Endothelial cell of umbilical vein (primary cell): ENCODE results near the gene OLFML2B. TPM values are rescaled to one million over a fixed set of nuclear protein-coding genes. Genes with fewer than 3 reads are reported as not detected.

ENCODE experiments used
- BruUV-seq: library from RNA; stranded (reverse); fragments of 400-500 nt; replicated peaks from 2 replicates; lab custom pipeline; 2021; lab: Mats Ljungman, UMichigan
- CTCF ChIA-PET: fragments of 300-600, 350-600 bp; sonication (Branson Sonifier 250); formaldehyde crosslinking; loops from one replicate; lab custom pipeline; 2021; ENCODE audit warnings: antibody characterized with exemption, inconsistent platforms; lab: Charles Lee
- POLR2A ChIA-PET: fragments of 300-600, 350-600 bp; sonication (Branson Sonifier 250); formaldehyde crosslinking; loops from one replicate; lab custom pipeline; 2021; ENCODE audit warnings: antibody characterized with exemption, inconsistent platforms; lab: Charles Lee
- DNase-seq: peaks from one replicate; pipeline ENCODE4 v3.0.0-alpha.2; 2011; ENCODE audit warnings: low read depth, low spot score
- FAIRE-seq: peaks from 2 replicates; lab custom pipeline; 2011; peaks lifted over from hg19 to GRCh38; lab: Jason Lieb, UNC
- H2AFZ ChIP-seq: 2 replicates; pipeline ENCODE4 v1.6.0; 2012; ENCODE audit warnings: low read depth, low read length, control low read depth, inconsistent platforms
- H3K27ac ChIP-seq: 2 replicates; pipeline ENCODE4 v1.5.1; 2011; ENCODE audit warnings: low read depth, mild to moderate bottlenecking, control low read depth, low read length, moderate library complexity; ENCODE audit not compliant: insufficient read depth
- H3K27me3 ChIP-seq, 2 experiments: 2 replicates each; pipeline versions ENCODE4 v1.6.0 to v1.6.1; 2011; ENCODE audit warnings: low read length in 2 of 2, mixed read lengths in 1 of 2; ENCODE audit not compliant: control insufficient read depth in 2 of 2, insufficient read depth in 2 of 2
- H3K36me3 ChIP-seq, 2 experiments: 2 replicates in 1 of 2; 3 replicates in 1 of 2; pipeline ENCODE4 v1.5.1; 2011; ENCODE audit warnings: low read length in 2 of 2, mild to moderate bottlenecking in 1 of 2, moderate library complexity in 1 of 2; ENCODE audit not compliant: control insufficient read depth in 2 of 2, insufficient read depth in 2 of 2; ENCODE audit errors: extremely low read depth in 1 of 2
- H3K4me1 ChIP-seq: 3 replicates; pipeline ENCODE4 v1.5.1; 2011; ENCODE audit warnings: mild to moderate bottlenecking, low read length; ENCODE audit not compliant: control insufficient read depth, insufficient read depth; ENCODE audit errors: extremely low read depth
- H3K4me2 ChIP-seq: 2 replicates; pipeline ENCODE4 v1.6.1; 2011; ENCODE audit warnings: low read length, control low read depth, mixed read lengths; ENCODE audit not compliant: insufficient read depth
- H3K4me3 ChIP-seq, 3 experiments: fragments of 200-600 bp in 1 of 3; sonication (generic), shearing (Covaris generic) in 1 of 3; replicated peaks in 1 of 3; 2 replicates each; pipeline ENCODE4 v1.5.1; 2011 to 2016; ENCODE audit warnings: control low read depth in 3 of 3, low read length in 3 of 3, mild to moderate bottlenecking in 2 of 3, inconsistent platforms in 1 of 3, low read depth in 1 of 3, moderate library complexity in 1 of 3; ENCODE audit not compliant: insufficient read depth in 1 of 3
- H3K79me2 ChIP-seq: 2 replicates; pipeline ENCODE4 v1.6.0; 2012; ENCODE audit warnings: low read length, inconsistent platforms; ENCODE audit not compliant: control insufficient read depth, insufficient read depth
- H3K9ac ChIP-seq: replicated peaks from 2 replicates; pipeline ENCODE3; 2011; ENCODE audit warnings: low read length, control low read depth; ENCODE audit not compliant: insufficient read depth; ENCODE audit errors: extremely low read depth
- H3K9me1 ChIP-seq: replicated peaks from 3 replicates; pipeline ENCODE4 v1.6.0; 2011; ENCODE audit warnings: mild to moderate bottlenecking, low read length; ENCODE audit not compliant: control insufficient read depth, insufficient read depth; ENCODE audit errors: extremely low read depth
- H3K9me3 ChIP-seq: replicated peaks from 2 replicates; pipeline ENCODE4 v1.5.1; 2012; ENCODE audit warnings: low read length, inconsistent platforms; ENCODE audit not compliant: control insufficient read depth, insufficient read depth
- H4K20me1 ChIP-seq: replicated peaks from 2 replicates; pipeline ENCODE3; 2011; ENCODE audit warnings: mild to moderate bottlenecking, low read length; ENCODE audit not compliant: control insufficient read depth, insufficient read depth; ENCODE audit errors: extremely low read depth
- CTCF ChIP-seq, 2 donors: IDR thresholded peaks; 1 replicate in 1 of 2; 2 replicates in 1 of 2; pipeline ENCODE4 v1.5.1; 2011; ENCODE audit warnings: low read length in 2 of 2, mild to moderate bottlenecking in 2 of 2, moderate library complexity in 2 of 2, control low read depth in 1 of 2, inconsistent platforms in 1 of 2, low read depth in 1 of 2; ENCODE audit not compliant: insufficient read depth in 1 of 2; ENCODE audit errors: extremely low read depth in 1 of 2
- EZH2 ChIP-seq: IDR thresholded peaks from 2 replicates; pipeline ENCODE4 v1.6.1; 2012; ENCODE audit warnings: borderline replicate concordance, low read depth, mild to moderate bottlenecking, moderate library complexity, low read length, inconsistent platforms; ENCODE audit not compliant: severe bottlenecking
- FOS ChIP-seq: IDR thresholded peaks from 2 replicates; pipeline ENCODE4 v1.6.1; 2011; ENCODE audit warnings: mild to moderate bottlenecking, low read length, moderate library complexity, borderline replicate concordance; ENCODE audit not compliant: insufficient read depth
- MYC ChIP-seq: IDR thresholded peaks from one replicate; pipeline ENCODE4 v1.6.1; 2011; ENCODE audit warnings: mild to moderate bottlenecking, low read depth, low read length
- dilution Hi-C: fragments of 300-500 bp; cut with MboI; formaldehyde crosslinking; loops from one replicate; pipeline ENCODE4 v1.15.0; 2019; ENCODE audit warnings: low sequenced_read_pairs; ENCODE audit not compliant: extremely low pct_ligation_motif_present
- intact Hi-C: fragments of 100-400 bp; cut with micrococcal nuclease; formaldehyde crosslinking; loops from one replicate; pipeline ENCODE4 v1.10.0; 2022
- polyA plus RNA-seq, 4 experiments: library from polyadenylated mRNA; depleted of rRNA in 3 of 4; stranded (reverse) in 3 of 4; unstranded in 1 of 4; fragments of >200 nt; gene quantifications; 2 replicates each; pipeline versions ENCODE4 v1.2.1 to v1.2.3, GENCODE V29; 2011 to 2012; ENCODE audit warnings: missing spikeins in 1 of 4
- total RNA-seq: library from RNA; stranded (reverse); gene quantifications from 2 replicates; pipeline ENCODE4 v1.2.3, GENCODE V29; 2021

The OLFML2B gene
- total and polyA plus RNA-seq, 2 donors (not counting 3 experiments of a cell fraction or from before 2014, with no cell fraction given) = 0.58 to 0.62 TPM

- Histone ChIP-seq H3K9ac (no peak overlapping the region), H3K27ac (no peak overlapping the region), H3K4me1 (no peaks in the 10 kb centered on the region), H3K9me3 (no peaks in the 10 kb centered on the region), H3K4me3 (no peak overlapping the region), H3K36me3 (peaks cover 0 to under 1% of the 10 kb centered on the region in 2 experiments), H4K20me1 (no peaks in the 10 kb centered on the region), H3K4me2 (no peak overlapping the region), H3K79me2 (no peaks in the 10 kb centered on the region), H3K9me1 (no peaks in the 10 kb centered on the region), H2AFZ (no peak overlapping the region), H3K27me3 (no peaks in the 10 kb centered on the region)
- dilution Hi-C loops (no loop called here), intact Hi-C loops (no loop called here)
- no TSS peak for BruUV-seq
- FAIRE-seq = no peak
- TF ChIP-seq MYC (no peak), EZH2 (no peak), FOS (no peak), CTCF (IDR thresholded peaks at IDR 0.05; ENCODE audit: extremely low read depth in 1 of 2, insufficient read depth in 1 of 2, low read depth in 1 of 2, low read length in 2 of 2) (no peak)
- ChIA-PET CTCF (interaction anchor here (1.2 kb wide), 1 partner anchor 25 kb away, joined by 4 read pairs; no protein-coding TSS in a partner anchor), POLR2A (no interaction called here)
- DNase-seq = no peak
Measured at GRCh38 chr1:161948435-161948834, 75.2 kb downstream of the OLFML2B start.
